Stimulated activated CD4-positive, alpha-beta T cell treated with anti-CD3 and anti-CD28 coated beads, Interleukin-4, amount 100 ng/mL, for 4 hours (primary cell): ENCODE measurements around the gene RICTOR.
"Not testable (repeated sequence)": the region's sequence is repeated elsewhere in the genome, so short reads cannot be mapped to it uniquely, and the experiment has no call there.

Experiments used
- DNase-seq, 2 experiments: peaks; one replicate each; pipeline ENCODE4 v3.0.0-alpha.2; 2020

Gene RICTOR

DNA sequence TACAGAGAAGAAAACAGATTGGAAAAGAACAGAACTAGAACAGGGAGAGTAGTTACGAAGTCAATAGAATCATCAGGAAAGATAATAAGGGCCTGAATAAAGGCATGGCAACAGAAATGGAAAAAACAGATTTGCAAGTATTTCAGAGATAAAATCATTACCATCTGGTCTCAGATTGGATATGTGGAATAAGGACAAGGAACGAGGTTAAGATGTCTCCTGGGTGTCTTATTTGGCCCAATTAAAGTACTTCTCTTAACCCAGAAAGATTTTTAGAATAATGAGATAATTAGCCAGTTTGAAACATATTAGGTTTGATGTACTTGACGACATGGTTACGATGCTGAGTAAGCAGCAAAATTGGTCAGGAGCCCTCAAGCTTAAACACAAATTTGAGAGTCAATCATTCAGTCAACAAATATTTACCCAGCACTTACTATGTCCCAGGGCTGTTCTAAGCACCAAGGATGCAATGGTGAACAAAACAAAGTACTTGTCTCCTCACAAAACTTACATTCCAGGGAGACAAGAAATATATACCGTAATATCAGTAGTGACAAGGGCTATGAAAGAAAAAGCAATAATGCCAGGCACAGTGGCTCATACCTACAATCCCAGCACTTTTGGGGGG, 18.3 kb downstream of the RICTOR start:
- DNase-seq: no peak

DNA sequence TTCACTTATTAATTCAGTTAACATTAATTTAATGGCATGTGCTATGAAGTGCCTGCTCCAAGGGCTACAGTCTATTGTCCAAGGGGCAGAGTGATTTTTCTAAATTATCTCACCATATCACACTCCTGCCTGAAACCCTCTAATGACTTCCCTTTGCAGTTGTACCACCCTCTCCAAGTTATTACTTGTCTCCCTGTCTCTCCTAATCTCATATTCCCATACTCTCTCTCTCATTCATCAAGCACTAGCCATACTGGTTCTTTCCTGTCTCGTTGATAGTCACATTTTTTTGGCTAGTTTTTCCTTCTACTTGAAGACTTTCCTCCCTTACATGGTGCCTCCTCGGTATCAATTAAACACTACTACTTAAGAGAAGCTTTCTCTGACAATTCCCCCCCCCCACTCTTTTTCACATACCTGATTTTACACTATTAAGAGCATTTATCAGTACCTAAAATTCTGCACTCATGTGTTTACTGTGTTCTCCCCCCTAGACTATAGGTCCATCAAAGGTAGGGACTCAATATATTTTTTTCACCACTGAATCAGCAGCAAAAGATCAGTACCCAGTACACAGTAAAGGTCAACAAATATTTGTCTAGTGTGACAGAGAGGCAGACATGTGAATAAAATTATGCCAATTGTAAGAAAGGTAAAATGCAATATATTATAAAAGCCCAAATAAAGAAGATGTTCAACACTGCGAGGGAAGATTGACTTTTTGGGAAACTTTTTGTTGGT, 19.0 kb downstream of the RICTOR start:
- DNase-seq: no peak

DNA sequence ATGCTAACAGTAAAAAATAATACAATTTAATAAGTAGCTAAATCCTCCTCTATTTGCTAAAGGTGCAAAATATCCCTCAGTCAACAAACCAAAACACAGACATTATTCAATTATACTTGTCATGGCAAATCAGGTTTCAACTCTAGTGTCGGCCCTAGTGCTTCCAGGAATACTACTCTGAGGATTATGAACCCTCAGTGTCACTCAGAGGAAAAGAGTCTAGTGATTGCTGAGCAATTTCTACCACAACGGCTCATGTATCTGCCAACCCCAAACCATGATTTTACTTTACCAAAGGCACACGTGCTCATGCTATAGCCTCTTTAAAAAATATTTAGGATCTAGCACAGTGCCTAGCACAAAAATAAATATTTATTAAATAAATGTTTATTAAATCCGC, 21.0 kb downstream of the RICTOR start:
- no peak for DNase-seq

DNA sequence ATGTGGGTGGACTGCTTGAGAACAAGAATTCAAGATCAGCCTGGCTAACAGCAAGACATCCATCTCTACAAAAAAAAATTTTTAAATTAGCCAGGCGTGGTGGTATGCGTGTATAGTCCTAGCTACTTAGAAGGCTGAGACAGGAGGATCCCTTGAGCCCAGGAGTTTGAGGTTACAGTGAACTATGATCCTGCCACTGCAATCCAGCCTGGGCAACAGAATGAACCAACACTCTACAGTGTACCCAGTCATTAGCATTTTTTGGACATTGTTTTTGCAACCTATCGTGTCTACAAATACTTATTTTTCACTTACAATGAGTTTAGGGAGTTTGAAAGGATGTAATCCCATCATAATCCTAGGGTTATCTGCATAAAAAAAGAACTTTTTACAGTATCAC, 22.1 kb downstream of the RICTOR start:
- no peak for DNase-seq

DNA sequence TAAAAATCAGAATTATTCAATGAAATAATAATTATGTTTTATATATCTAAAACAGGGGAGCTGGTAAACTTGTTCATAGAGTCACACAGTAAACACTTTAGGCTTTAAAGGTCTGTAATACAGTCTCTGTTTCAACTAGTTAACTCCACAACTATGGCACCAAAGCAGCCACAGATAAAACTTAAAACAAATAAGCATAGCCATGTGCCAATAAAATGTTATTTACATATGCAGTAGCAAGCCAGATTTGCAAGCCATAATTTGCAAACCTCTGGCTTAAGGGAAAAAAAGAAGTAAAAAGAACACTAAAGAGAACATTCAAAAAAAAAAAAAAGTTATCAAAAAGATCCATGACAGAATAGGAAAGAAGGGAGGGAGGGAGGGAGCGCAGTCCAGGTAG, 24.9 kb downstream of the RICTOR start:
- no peak for DNase-seq

DNA sequence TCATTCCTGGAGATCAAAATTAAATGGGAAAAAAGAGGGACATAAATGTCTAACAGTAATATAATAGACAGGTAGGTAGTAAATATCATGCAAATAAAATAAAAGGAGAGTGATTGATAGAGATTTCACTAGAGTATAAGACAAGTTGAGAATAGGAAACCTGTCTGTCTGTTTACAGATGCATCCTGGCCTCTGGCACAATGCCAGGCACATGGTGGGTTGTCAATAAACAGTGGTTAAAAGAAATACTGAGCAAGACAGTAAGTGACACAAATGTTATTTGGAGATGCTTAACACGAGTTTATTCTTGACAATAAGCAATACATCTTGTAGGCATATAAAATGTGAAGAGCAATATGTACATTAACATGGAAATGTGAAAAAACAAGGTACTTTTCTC, 33.3 kb downstream of the RICTOR start:
- DNase-seq: no peak

DNA sequence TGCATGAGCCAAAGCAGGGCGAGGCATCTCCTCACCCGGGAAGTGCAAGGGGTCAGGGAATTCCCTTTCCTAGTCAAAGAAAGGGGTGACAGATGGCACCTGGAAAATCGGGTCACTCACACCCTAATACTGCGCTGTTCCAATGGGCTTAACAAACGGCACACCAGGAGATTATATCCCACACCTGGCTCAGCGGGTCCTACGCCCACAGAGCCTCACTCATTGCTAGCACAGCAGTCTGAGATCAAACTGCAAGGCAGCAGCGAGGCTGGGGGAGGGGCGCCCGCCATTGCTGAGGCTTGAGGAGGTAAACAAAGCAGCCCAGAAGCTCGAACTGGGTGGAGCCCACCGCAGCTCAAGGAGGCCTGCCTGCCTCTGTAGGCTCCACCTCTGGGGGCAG, 39.7 kb downstream of the RICTOR start:
- not testable (repeated sequence) for DNase-seq

DNA sequence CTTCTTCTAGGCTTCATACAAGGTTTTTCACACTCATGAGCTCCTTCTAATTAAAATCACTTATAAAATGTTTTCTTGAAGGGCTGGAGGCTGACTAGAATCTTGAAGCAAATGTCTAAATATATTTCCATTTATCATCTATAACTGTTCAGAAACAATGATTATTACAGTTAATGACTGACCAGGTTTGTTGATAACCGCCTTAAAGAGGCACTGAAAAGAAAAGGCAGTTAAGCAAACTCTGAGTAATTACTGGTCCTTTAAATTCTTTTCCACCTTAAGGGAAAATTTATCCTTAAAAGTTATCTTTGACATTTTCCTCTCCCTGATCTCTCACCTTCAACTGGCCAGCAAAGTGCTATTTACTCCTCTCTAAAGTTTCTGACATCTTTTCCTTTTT, 43.2 kb downstream of the RICTOR start:
- DNase-seq: no peak

DNA sequence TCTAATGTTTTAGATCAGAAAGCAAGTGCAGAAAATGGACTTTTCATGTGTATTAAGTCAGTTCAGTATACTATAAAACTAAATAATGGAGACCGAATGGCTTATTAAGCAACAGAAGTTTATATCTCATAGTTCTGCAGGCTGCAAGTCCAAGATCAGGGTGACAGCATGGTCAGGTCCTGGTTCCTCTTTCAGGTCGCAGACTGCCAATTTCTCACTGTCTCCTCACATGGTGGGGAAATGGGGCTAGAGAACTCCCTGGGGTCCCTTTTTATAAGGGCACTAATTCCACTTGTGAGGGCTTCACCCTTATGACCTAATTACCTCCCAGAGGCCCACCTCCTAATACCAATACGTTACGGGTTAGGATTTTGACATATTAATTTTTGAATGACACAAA, 48.7 kb downstream of the RICTOR start:
- DNase-seq: no peak

DNA sequence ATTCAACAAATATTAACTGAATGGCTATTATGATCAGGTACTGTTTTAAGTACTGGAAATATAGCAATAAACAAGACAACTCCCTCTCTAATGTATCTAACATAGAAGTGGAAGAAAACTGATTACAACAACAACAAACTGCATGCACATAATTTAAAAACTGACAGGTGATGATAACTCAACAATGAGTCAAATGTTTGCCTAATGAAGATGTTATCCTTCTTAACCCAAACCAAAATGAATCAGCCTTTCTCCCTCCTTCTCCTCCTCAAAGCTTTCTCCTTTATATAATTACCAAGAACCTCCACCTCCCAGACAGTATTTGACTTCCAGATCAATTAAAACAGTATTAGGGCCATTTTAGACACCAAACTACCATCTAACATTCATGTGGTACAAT, 49.3 kb downstream of the RICTOR start:
- no peak for DNase-seq

DNA sequence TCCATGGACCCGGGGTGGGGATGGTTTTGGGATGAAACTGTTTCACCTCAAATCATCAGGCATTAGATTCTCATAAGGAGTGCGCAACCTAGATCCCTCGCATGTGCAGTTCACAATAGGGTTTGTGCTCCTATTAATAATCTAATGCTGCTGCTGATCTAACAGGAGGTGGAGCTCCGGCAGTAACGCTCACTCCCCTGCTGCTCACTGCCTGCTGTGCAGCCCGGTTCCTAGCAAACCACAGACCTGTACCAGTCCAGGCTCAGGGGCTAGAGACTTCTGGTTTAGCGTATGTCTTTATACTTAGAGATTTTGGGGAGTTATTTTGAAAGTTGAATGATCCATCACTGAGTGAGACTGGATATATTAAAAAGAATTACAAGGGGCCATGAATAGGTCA, 50.2 kb downstream of the RICTOR start:
- no peak for DNase-seq

DNA sequence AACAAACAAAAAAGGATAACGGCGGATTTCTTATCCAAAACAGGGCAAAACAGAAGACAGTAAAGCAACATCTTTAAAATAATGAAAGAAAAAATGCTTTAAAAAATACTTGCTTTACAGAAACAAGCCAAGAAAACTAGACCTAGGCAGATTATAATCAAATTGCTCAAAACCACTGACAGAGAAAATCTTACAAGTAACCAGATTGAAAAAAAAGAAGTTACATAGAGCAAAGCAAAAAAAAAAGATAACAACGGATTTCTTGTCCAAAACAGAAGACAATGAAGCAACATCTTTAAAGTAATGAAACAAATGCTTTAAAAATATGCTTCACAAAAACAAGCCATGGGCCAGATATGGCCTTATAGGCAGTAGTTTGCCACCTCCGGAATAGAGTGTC, 51.1 kb downstream of the RICTOR start:
- DNase-seq: no peak

DNA sequence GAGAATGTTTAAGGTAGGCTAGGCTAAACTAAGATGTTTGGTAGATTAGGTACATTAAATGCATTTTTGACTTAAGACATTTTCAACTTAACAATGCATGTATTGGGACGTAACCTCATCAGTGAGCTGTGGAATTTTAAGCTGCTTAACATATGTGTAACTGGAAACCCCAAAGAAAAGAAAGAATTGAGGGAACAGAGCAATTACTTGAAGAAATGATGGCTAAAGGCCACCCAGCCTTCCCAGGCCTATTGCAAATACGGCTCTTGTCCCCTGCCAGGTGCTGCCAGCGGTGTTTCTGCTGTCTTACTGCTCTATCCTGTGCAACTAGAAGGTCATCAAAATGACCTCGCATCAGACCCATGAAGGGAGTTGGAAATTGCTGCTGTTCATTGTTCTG, 52.0 kb downstream of the RICTOR start:
- DNase-seq: no peak

DNA sequence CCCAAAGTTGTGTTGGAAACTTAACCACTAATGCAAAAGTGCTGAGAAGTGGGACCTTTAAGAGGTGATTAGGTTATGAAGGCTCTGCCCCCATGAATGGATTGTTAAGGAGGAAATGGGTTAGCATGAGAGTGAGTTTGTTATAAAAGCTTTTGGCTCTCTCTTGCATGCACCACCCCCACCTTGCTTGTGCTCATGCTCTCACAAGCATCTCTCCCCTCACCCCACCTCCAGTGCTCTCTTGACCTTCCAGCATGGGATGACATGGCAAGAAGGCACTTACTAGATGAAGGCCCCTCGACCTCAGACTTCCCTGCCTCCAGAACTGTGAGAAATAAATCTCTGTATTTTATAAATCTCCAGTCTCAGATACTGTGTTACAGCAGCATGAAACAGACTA, 52.8 kb downstream of the RICTOR start:
- DNase-seq: no peak

DNA sequence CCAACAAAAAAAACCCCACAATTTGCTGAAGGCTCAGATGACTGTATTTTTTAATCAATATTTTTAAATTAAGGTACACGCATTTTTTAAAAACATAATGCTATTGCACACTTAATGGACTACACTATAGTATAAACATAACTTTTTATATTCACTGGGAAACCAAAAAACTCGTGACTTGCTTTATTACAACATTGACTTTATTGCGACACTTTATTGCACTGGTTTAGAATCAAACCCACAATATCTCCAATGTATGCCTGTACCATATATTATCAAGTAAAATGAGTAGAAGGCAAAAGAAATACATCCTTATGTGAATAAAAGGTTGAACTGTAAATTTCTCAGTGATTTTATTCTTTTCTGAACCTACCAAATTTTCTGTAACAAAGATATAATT, 53.7 kb downstream of the RICTOR start:
- no peak for DNase-seq

DNA sequence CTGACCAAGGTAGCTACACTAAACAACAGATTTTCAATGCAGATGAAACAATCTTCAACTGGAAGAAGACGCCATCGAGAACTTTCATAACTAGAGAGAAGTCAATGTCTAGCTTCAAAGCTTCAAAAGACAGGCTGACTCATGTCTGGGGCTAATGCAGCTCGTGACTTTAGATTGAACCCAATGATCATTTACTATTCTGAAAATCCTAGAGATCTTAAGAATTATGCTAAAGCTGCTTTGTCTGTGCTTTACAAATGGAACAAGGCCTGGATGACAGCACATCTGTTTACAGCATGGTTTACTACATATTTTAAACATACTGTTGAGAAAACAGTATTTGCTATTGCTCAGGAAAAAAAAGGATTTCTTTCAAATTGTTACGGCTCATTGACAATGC, 54.9 kb downstream of the RICTOR start:
- no peak for DNase-seq

DNA sequence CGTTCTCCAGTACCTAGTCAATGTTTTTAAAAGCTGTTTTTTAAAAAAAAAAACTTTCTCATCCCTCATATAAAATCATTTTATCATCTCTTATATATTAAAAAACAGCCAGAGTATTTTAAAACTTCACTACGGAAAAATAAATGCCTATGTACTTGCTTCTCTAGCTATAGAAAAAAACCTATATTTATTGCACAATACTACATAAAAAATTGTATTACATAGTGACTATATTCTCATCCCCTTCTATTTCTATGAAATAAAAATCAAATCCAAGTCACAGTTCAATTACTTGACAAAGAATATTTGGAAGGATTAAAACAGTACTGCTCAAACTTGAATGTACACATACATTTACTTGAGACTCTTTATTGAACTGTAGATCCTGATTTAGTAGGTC, 56.7 kb downstream of the RICTOR start:
- no peak for DNase-seq

DNA sequence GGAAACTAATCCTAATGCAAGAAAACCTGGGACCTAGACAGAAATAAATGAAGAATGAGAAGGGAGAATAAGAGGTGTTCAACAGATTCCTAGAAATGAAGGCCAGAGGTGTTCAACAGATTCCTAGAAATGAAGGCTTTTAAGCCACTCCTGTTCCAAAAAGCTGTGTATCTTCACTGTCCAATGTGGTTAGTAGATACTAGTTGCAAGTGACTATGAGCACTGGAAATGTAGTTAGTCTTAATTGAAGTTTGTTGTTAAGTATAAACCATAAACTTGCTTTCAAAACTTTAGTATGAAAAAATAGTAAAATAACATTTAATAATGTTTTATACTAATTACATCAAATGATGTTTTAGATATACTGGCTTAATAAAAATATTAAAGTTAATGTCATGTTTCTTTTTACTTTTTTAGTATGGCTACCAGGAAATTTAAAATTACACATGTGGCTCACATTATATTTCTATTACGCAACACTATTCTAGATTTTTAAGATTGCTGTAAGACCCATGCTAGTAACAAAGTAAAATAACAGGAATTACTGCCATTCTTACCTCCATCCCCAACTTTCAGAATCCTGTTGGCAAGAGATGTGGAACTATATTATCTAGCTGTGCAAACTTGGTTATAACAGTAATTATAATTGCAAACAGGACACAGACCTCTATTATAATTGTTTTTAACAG, 57.5 kb downstream of the RICTOR start:
- no peak for DNase-seq

DNA sequence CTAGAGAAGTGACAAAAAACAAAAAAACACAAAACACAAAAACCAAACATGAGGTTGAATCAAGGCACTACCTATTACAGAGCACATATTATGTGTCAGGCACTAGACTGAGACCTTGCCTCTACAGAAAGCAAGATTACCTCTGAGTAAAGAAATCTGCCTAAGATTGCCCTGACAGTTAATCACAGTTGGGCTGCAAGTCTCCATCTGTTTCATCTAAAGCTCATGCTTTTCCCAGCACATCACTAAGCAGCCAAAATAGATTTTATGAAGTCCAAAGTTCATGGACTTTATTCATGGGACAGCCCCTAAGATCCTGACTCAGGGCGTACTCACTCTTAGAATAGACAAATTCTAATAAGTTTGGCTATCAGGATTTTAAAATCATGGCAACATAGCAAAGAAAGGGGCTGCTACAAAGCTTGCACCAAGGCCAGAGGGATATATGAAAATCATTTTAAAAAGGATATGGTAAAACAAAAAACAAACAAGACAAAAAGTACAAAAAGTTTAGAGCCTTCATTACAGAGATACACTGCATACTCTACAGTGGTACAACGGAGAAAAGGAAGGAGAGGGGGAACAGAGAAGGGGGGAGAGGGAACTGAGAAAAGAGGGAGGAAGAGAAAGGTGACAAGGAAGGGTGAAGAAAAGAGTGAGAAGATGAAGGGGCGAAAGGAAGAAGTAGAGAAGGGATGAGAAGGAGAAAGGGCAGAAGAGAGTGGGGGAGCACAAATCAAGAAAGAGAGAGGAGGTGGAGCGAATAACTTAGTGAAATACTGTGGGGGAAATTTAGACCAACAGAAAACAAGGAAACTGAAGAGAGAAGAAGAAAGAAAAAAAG, 58.2 kb downstream of the RICTOR start:
- DNase-seq: no peak

DNA sequence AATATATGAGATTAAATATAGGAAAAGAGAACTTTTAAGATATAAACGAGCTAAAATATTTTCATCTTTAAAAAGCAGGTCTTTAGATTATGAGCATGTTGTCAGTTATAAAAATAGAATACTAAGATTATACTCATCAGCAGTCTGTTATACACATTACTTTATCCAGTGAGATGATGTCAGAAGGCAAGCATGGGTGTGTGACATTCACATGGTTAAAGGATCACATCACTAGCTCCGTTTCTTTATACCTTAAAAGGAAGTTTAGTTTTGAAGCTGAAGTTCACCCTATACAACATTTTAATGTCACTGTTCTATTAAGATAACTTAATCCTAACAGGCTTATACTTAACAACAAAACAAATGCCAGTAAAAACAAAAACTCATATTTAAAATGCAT, 59.6 kb downstream of the RICTOR start:
- no peak for DNase-seq

DNA sequence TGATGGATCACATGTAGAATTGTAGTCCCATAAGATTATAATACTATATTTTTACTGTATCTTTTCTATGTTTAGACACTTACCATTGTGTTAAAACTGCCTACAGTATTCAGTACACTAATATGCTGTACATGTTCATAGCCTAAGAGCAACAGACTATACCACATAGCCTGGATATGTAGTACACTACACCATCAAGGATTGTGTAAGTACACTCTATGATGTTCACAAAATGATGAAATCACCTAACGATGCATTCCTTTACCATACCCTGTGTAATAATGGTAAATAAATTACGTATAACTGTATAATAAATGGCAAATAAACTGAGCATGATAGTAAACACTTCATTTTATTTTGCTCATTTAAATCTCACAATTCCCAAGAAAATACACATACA, 60.3 kb downstream of the RICTOR start:
- DNase-seq: no peak

DNA sequence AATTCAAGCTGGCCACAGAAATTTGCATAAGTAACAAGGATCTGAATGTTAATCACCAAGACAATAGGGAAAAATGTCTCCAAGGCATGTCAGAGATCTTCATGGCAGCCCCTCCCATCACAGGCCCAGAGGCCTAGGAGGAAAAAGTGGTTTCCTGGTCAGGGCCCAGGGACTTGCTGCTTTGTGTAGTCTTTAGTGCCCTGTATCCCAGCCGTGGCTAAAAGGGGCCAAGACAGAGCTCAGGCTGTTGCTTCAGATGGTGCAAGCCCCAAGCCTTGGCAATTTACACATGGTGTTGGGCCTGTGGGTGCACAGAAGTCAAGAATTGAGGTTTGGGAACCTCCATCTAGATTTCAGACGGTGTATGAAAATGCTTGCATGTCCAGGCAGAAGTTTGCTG, 63.2 kb downstream of the RICTOR start:
- not testable (repeated sequence) for DNase-seq

DNA sequence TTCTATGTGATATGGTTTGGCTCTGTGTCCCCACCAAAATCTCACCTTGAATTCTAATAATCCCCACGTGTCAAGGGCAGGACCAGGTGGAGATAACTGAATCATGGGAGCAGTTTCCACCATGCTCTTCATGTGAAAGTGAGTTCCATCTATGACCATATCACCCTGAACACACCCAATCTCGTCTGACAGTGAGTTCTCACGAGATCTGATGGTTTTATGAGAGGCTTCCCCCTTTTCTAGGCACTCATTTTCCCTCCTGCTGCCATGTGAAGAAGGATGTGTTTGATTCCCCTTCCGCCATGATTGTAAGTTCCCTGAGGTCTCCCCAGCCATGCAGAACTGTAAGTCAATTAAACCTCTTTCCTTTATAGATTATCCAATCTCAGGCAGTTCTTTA, 64.2 kb downstream of the RICTOR start:
- no peak for DNase-seq

DNA sequence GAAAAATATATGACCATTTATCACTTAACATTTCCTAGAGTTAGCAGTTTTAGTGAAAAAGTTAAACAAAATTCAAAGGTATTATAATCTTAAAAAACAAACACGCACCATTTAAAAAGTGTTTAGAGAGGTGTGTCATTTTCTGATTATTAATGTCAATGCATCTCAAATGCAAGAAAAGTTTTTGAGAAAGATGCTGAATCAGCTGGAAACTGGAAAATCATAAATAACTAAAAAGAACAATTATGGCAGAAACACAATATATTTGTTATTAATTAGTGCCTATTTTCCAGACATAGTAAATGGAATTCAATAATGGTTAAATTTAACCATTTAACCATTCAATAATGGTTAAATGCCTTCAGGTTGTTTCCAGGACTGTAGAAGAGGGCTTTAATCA, 64.9 kb downstream of the RICTOR start:
- no peak for DNase-seq
